Heart left ventricle (tissue), 16 donors: ENCODE results near the gene PRDM11. TPM values are rescaled to one million over a fixed set of nuclear protein-coding genes. Genes with fewer than 3 reads are reported as not detected.

ENCODE experiments used
- ATAC-seq, 4 donors: fragments of 200-7000 bp; cut with Tn5 transposase; one replicate each; pipeline ENCODE4 v1.9.1; 2020 to 2022; ENCODE audit warnings: moderate library complexity in 4 of 4, mild to moderate bottlenecking in 3 of 4, moderate number of reproducible peaks in 1 of 4
- DNase-seq, 5 donors: peaks; one replicate each; pipeline ENCODE4 v3.0.0-alpha.2; 2020
- H3K27ac ChIP-seq, 12 donors: fragments of 200-600 bp; sonication (generic) in 4 of 12; one replicate each; pipeline versions ENCODE4 v1.5.0 to v1.8.0; 2016 to 2022; ENCODE audit warnings: mild to moderate bottlenecking in 2 of 12
- H3K27me3 ChIP-seq, 9 donors: fragments of 200-600 bp; sonication (generic) in 2 of 9; one replicate each; pipeline versions ENCODE4 v1.5.1 to v1.8.0; 2016 to 2022; ENCODE audit warnings: mild to moderate bottlenecking in 3 of 9
- H3K36me3 ChIP-seq, 9 donors: fragments of 200-600 bp; sonication (generic) in 2 of 9; one replicate each; pipeline versions ENCODE4 v1.5.0 to v1.8.0; 2018 to 2022; ENCODE audit warnings: mild to moderate bottlenecking in 2 of 9
- H3K4me1 ChIP-seq, 12 donors: fragments of 200-600 bp; sonication (generic) in 4 of 12; one replicate each; pipeline versions ENCODE4 v1.5.0 to v1.8.0; 2016 to 2022; ENCODE audit warnings: mild to moderate bottlenecking in 3 of 12
- H3K4me3 ChIP-seq, 12 donors: fragments of 200-600 bp; sonication (generic) in 4 of 12; one replicate each; pipeline versions ENCODE4 v1.5.0 to v1.8.0; 2017 to 2022; ENCODE audit warnings: mild to moderate bottlenecking in 9 of 12, moderate library complexity in 4 of 12
- H3K9me3 ChIP-seq, 12 donors: fragments of 200-600 bp; sonication (generic) in 4 of 12; one replicate each; pipeline versions ENCODE4 v1.5.0 to v1.8.0; 2016 to 2022; ENCODE audit warnings: mild to moderate bottlenecking in 1 of 12
- POLR2A ChIP-seq, 2 donors: fragments of 450-650 bp; IDR thresholded peaks; one replicate each; pipeline ENCODE4 v1.6.1; 2017; ENCODE audit warnings: antibody characterized with exemption in 2 of 2, mild to moderate bottlenecking in 2 of 2, moderate library complexity in 2 of 2
- WGBS, 4 donors: extraction: QIAGEN DNeasy Blood & Tissue Kit in 2 of 4; methylation state at CpG; one replicate each; pipeline versions ENCODE4 v1.1.5 to v1.1.7; 2013 to 2018; 5-methylcytosine and 5-hydroxymethylcytosine counted together
- intact Hi-C, 10 donors: fragments of 100-400 bp; cut with DNase I; formaldehyde crosslinking; loops; one replicate each; pipeline versions ENCODE4 v1.11.1 to v1.14.2; 2022
- polyA plus RNA-seq, 2 donors: library from polyadenylated mRNA; stranded (reverse); fragments of 200-250 nt; gene quantifications; one replicate each; pipeline ENCODE4 v1.2.3, GENCODE V29; 2013
- total RNA-seq, 9 donors: library from RNA; depleted of rRNA in 2 of 9; stranded (reverse); fragments of >200 nt in 2 of 9; fragmentation: NEBNext Ultra II Directional in 3 of 9; extraction: Animal tissue kit (Norgen Biotek cat#: 25700) in 3 of 9; gene quantifications; one replicate each; pipeline versions ENCODE4 v1.1.0 to v1.2.4, GENCODE V29; 2016 to 2023
- TF ChIP-seq, protein P1 (sequence below), 12 donors: fragments of 200-600 bp; sonication (generic) in 4 of 12; IDR thresholded peaks; one replicate each; pipeline versions ENCODE4 v1.5.0 to v1.8.0; 2018 to 2022; ENCODE audit warnings: antibody characterized with exemption in 12 of 12, mild to moderate bottlenecking in 5 of 12
- donor health status: ischemic (EF 13 %, LVEDD 7.1; RV severe dilation, severe dysfunction).
- donor health status: healthy with polysubstance abuse.
- donor health status: DM: no; HTN: yes; CAD: no.
- donor health status: DM: no; HTN: no; CAD: no.
- donor health status: ischemic (EF 25% LVEDD 6.9; RV normal size, moderate dysfunction).
- donor health status: ischemic (EF 25% LVEDD 5.7; RV mildly dilated, moderate dysfunction).
- donor health status: healthy.
- donor health status: DM: yes; HTN: yes; CAD: no.
- donor health status: ischemic (EF 35%, LVEDD 5.7; RV mildly dilated, moderate dysfunction).
- donor health status: nonischemic (EF 11% LVEDD 7.7; RV severe dilation, severe dysfunction).
- donor health status: DM: yes; HTN: yes; CAD: no.
- donor health status: PGD.
- donor health status: ischemic (EF 29% LVEDD 5.4; RV normal size, mild dysfunction).
- donor health status: nonischemic (EF 23%, LVEDD 6.1; RV moderate dilation, normal function).

The PRDM11 gene
- total and polyA plus RNA-seq, 11 donors, result 4.5 to 29.6 (median 18.2) TPM

DNA sequence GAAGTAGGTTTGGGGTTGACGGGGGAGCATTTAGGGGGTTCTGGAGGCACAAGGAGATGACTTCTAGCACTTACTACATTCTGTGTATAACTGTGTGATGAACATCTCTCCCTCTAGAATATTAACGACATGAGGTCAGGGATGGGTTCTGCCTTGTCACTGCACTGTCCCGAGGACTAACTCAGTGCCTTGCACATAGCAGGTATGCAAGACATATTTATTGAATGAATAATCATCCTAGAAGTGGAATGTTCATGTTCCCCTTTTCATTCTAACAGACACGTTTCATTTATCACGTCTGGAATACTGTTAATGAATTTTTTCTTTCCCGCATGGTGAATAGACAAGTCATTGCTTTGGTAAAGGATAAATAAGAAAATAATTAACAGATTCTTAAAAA, 127.1 kb downstream of the PRDM11 start:
- intact Hi-C loops, result no loop called here
- H3K9me3 ChIP-seq, result no peaks in the 10 kb centered on the region
- H3K36me3 ChIP-seq, result no peaks in the 10 kb centered on the region
- H3K4me1 ChIP-seq, result no peaks in the 10 kb centered on the region
- DNase-seq, result no peak
- H3K27me3 ChIP-seq, result peaks cover 0 to 24% (median 7%) of the 10 kb centered on the region in 9 donors
- no peak overlapping the region for H3K27ac ChIP-seq
- ATAC-seq, result no peak
- WGBS, 4 donors, result 73 to 78% (median 77%) methylated on average over 6 of the region's 6 CpGs
- H3K4me3 ChIP-seq, result no peak overlapping the region
- TF ChIP-seq, protein P1, sequence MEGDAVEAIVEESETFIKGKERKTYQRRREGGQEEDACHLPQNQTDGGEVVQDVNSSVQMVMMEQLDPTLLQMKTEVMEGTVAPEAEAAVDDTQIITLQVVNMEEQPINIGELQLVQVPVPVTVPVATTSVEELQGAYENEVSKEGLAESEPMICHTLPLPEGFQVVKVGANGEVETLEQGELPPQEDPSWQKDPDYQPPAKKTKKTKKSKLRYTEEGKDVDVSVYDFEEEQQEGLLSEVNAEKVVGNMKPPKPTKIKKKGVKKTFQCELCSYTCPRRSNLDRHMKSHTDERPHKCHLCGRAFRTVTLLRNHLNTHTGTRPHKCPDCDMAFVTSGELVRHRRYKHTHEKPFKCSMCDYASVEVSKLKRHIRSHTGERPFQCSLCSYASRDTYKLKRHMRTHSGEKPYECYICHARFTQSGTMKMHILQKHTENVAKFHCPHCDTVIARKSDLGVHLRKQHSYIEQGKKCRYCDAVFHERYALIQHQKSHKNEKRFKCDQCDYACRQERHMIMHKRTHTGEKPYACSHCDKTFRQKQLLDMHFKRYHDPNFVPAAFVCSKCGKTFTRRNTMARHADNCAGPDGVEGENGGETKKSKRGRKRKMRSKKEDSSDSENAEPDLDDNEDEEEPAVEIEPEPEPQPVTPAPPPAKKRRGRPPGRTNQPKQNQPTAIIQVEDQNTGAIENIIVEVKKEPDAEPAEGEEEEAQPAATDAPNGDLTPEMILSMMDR (IDR thresholded peaks at IDR 0.05), result no peak
- no peak for TF ChIP-seq POLR2A (IDR thresholded peaks at IDR 0.05)

DNA sequence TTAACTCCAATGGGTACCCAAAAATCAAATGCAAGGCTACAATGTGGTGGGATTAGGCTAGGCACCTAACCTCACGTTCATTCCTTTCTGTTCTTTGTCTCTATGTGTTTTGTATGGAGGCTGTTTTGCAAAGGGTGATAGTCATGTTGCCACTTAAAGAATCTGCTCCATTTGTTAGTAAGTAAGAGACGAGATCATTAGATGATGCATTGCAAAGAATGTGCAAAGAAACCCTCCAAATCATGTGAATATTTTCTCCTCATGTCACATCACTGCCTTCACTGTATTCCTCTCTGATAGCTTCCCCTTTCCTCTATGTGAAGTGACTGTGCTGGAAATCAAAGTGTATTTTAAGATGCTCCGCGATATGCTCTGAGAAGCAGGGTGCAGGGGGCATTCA, 127.8 kb downstream of the PRDM11 start:
- DNase-seq (no peak), ATAC-seq (no peak)
- no peak overlapping the region for H3K4me3 ChIP-seq
- TF ChIP-seq, protein P1 (IDR thresholded peaks at IDR 0.05), result no peak
- TF ChIP-seq POLR2A (IDR thresholded peaks at IDR 0.05), result no peak
- intact Hi-C loops, result no loop called here
- H3K27me3 ChIP-seq, result peaks cover 0 to 19% (median 8%) of the 10 kb centered on the region in 9 donors
- no peaks in the 10 kb centered on the region for H3K9me3 ChIP-seq
- no peaks in the 10 kb centered on the region for H3K4me1 ChIP-seq
- 70 to 78% (median 74%) methylated on average over 4 of the region's 4 CpGs for WGBS, 4 donors
- H3K27ac ChIP-seq, result no peak overlapping the region
- no peaks in the 10 kb centered on the region for H3K36me3 ChIP-seq

- 87 to 94% (median 88%) methylated on average over 4 of the region's 4 CpGs for WGBS, 4 donors
- peaks cover 0 to 6% (median 0%) of the 10 kb centered on the region in 12 donors for H3K9me3 ChIP-seq
- peaks cover 0 to 18% (median 7%) of the 10 kb centered on the region in 9 donors for H3K27me3 ChIP-seq
- no peak overlapping the region for H3K27ac ChIP-seq
- no peak for DNase-seq
- H3K4me1 ChIP-seq, result no peaks in the 10 kb centered on the region
- TF ChIP-seq, protein P1 (IDR thresholded peaks at IDR 0.05), result no peak
- TF ChIP-seq POLR2A (IDR thresholded peaks at IDR 0.05), result no peak
- no peaks in the 10 kb centered on the region for H3K36me3 ChIP-seq
- H3K4me3 ChIP-seq, result no peak overlapping the region
- intact Hi-C loops, result no loop called here
- ATAC-seq, result no peak
These were observed 129.4 kb downstream of the PRDM11 start for GRCh38 chr11:45275828-45276227.

GRCh38 chr11:45278714-45279113, 132.3 kb downstream of the PRDM11 start:
- WGBS, 4 donors, result 88 to 91% (median 90%) methylated on average over 4 of the region's 4 CpGs
- intact Hi-C loops, result no loop called here
- Histone ChIP-seq H3K27me3 (peaks cover 0 to 23% (median 7%) of the 10 kb centered on the region in 9 donors), H3K4me3 (no peak overlapping the region), H3K4me1 (no peaks in the 10 kb centered on the region), H3K9me3 (peaks cover 0 to 6% (median 0%) of the 10 kb centered on the region in 12 donors), H3K27ac (no peak overlapping the region), H3K36me3 (no peaks in the 10 kb centered on the region)
- TF ChIP-seq, protein P1 (IDR thresholded peaks at IDR 0.05), result no peak
- no peak for TF ChIP-seq POLR2A (IDR thresholded peaks at IDR 0.05)
- DNase-seq (no peak), ATAC-seq (no peak)
